Tibial artery (tissue), 4 donors: ENCODE data around the gene C1QTNF6.

Experiments
- DNase-seq, 2 donors: peaks; one replicate each; pipeline ENCODE4 v3.0.0-alpha.2; 2019
- H3K27ac ChIP-seq, 2 donors: fragments of 200-600 bp; sonication (generic) in 1 of 2; 1 replicate in 1 of 2; 2 replicates in 1 of 2; pipeline ENCODE4 v1.5.1; 2018 to 2019; ENCODE audit warnings: mild to moderate bottlenecking in 1 of 2
- H3K27me3 ChIP-seq, 2 donors: fragments of 200-600 bp; sonication (generic) in 1 of 2; one replicate each; pipeline versions ENCODE4 v1.5.1 to v1.6.0; 2016 to 2019
- H3K36me3 ChIP-seq, 3 donors: fragments of 200-600 bp; sonication (generic) in 2 of 3; one replicate each; pipeline ENCODE4 v1.5.1; 2016 to 2019; ENCODE audit warnings: mild to moderate bottlenecking in 2 of 3
- H3K4me1 ChIP-seq, 4 donors: fragments of 200-600 bp; sonication (generic) in 2 of 4; 1 replicate in 3 of 4; 2 replicates in 1 of 4; pipeline ENCODE4 v1.5.1; 2016 to 2019
- H3K4me3 ChIP-seq, 2 donors: fragments of 200-600 bp; sonication (generic) in 1 of 2; 1 replicate in 1 of 2; 2 replicates in 1 of 2; pipeline ENCODE4 v1.5.1; 2018 to 2019; ENCODE audit warnings: mild to moderate bottlenecking in 2 of 2
- H3K9me3 ChIP-seq, 3 donors: fragments of 200-600 bp; sonication (generic) in 1 of 3; one replicate each; pipeline ENCODE4 v1.5.1; 2016 to 2019
- intact Hi-C: fragments of 100-400 bp; cut with DNase I; formaldehyde crosslinking; loops from one replicate; pipeline ENCODE4 v1.15.0; 2023; ENCODE audit warnings: low total_unique reads
- TF ChIP-seq, protein P1 (sequence below), 2 experiments: fragments of 200-600 bp in 1 of 2; fragments of 450-650 bp in 1 of 2; IDR thresholded peaks; one replicate each; pipeline ENCODE4 v1.5.1; 2017 to 2019; ENCODE audit warnings: antibody characterized with exemption in 2 of 2, mild to moderate bottlenecking in 1 of 2, moderate library complexity in 1 of 2

The C1QTNF6 gene

GRCh38 chr22:37210041-37210803 lies 22.2 kb upstream of the C1QTNF6 start:
- Histone ChIP-seq H3K4me3 (no peak overlapping the region), H3K36me3 (no peaks in the 10 kb centered on the region)
- peak in 1 of 2 donors; percentile 50 for DNase-seq

GRCh38 chr22:37209140-37209845 lies 21.2 kb upstream of the C1QTNF6 start:
- no peaks in the 10 kb centered on the region for H3K9me3 ChIP-seq
- peaks cover 0 to 57% of the 10 kb centered on the region in 2 donors for H3K27me3 ChIP-seq
- H3K36me3 ChIP-seq, result no peaks in the 10 kb centered on the region
- H3K4me3 ChIP-seq, result no peak overlapping the region
- intact Hi-C loops, result loop anchor here (10.0 kb wide), 1 partner anchor 174 kb away; no protein-coding TSS in a partner anchor
- no peak overlapping the region for H3K27ac ChIP-seq
- TF ChIP-seq, protein P1, sequence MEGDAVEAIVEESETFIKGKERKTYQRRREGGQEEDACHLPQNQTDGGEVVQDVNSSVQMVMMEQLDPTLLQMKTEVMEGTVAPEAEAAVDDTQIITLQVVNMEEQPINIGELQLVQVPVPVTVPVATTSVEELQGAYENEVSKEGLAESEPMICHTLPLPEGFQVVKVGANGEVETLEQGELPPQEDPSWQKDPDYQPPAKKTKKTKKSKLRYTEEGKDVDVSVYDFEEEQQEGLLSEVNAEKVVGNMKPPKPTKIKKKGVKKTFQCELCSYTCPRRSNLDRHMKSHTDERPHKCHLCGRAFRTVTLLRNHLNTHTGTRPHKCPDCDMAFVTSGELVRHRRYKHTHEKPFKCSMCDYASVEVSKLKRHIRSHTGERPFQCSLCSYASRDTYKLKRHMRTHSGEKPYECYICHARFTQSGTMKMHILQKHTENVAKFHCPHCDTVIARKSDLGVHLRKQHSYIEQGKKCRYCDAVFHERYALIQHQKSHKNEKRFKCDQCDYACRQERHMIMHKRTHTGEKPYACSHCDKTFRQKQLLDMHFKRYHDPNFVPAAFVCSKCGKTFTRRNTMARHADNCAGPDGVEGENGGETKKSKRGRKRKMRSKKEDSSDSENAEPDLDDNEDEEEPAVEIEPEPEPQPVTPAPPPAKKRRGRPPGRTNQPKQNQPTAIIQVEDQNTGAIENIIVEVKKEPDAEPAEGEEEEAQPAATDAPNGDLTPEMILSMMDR (IDR thresholded peaks at IDR 0.05), result no peak
- H3K4me1 ChIP-seq, result peaks cover 0 to 11% (median 9%) of the 10 kb centered on the region in 4 donors
- DNase-seq, result peak in 1 of 2 donors; percentile 40

More at GRCh38 chr22:37210041-37210803, 22.2 kb upstream of the C1QTNF6 start:
- peaks cover 0 to 11% (median 9%) of the 10 kb centered on the region in 4 donors for H3K4me1 ChIP-seq
- TF ChIP-seq, protein P1 (IDR thresholded peaks at IDR 0.05), result no peak
- intact Hi-C loops, result no loop called here
- H3K9me3 ChIP-seq, result no peaks in the 10 kb centered on the region
- peaks cover 0 to 63% of the 10 kb centered on the region in 2 donors for H3K27me3 ChIP-seq
- no peak overlapping the region for H3K27ac ChIP-seq

- intact Hi-C loops, result loop anchor here (10.0 kb wide), 1 partner anchor 174 kb away; no protein-coding TSS in a partner anchor
- H3K27me3 ChIP-seq, result peaks cover 0 to 50% of the 10 kb centered on the region in 2 donors
Measured at GRCh38 chr22:37208401-37209139, 20.5 kb upstream of the C1QTNF6 start.

GRCh38 chr22:37207981-37208380 lies 19.9 kb upstream of the C1QTNF6 start:
- H3K4me3 ChIP-seq, result no peak overlapping the region
- no peak overlapping the region for H3K27ac ChIP-seq
- intact Hi-C loops, result loop anchor here (10.0 kb wide), 1 partner anchor 173 kb away; no protein-coding TSS in a partner anchor
- TF ChIP-seq, protein P1 (IDR thresholded peaks at IDR 0.05), result no peak
- H3K27me3 ChIP-seq, result peaks cover 0 to 45% of the 10 kb centered on the region in 2 donors
- H3K9me3 ChIP-seq, result no peaks in the 10 kb centered on the region
- H3K36me3 ChIP-seq, result no peaks in the 10 kb centered on the region
- peak; percentile 5 to 53 for DNase-seq
- H3K4me1 ChIP-seq, result peaks cover 0 to 11% (median 9%) of the 10 kb centered on the region in 4 donors

More at GRCh38 chr22:37208401-37209139, 20.5 kb upstream of the C1QTNF6 start:
- no peak overlapping the region for H3K4me3 ChIP-seq
- no peak overlapping the region for H3K27ac ChIP-seq
- peaks cover 0 to 11% (median 9%) of the 10 kb centered on the region in 4 donors for H3K4me1 ChIP-seq
- H3K36me3 ChIP-seq, result no peaks in the 10 kb centered on the region
- peak in 1 of 2 donors; percentile 17 for DNase-seq
- no peaks in the 10 kb centered on the region for H3K9me3 ChIP-seq
- TF ChIP-seq, protein P1 (IDR thresholded peaks at IDR 0.05), result no peak
